ENCODE results near the gene PRR22.
"Not testable (repeated sequence)": the region's sequence is repeated elsewhere in the genome, so short reads cannot be mapped to it uniquely, and the experiment has no call there.

The PRR22 gene

DNA sequence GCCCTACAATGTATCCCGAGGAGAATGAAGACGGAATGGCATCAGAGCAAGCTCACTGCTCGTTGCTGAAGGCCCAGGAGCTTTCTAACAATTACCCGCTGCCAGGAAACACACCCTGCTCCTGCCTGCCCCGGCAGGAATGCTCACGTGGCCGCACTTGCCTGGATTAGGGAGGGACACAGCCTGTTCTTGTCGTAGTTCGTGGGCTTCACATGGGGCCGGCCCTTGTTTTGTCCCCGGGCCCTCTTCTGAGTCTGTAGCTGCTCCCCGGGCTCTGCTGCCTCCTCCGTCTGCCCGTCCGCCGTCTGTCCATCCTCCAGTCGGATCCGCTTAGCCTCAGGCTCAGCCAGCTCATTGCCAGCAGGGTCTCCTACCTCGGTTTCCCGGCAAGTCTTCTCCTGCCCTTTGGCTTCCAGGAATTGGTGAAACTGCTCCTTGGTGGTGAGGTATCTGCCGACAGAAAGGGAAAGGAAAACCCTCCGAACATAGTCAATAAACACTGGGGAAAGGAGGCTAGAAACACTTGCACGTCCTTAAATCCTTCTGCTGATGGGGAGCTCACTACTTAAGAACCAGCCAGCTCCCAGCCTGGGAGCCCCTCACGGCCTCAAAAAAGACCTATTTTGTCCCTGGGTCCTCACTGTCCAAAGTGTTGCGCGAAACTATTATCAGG, 5.5 kb upstream of the PRR22 start:
- no peak for DNase-seq

- DNase-seq = no peak
These were observed 4.8 kb upstream of the PRR22 start for GRCh38 chr19:5789351-5789761.

- no peak for DNase-seq
These were observed 3.9 kb upstream of the PRR22 start for GRCh38 chr19:5788422-5788821.

- no peak for DNase-seq
These were observed 3.0 kb upstream of the PRR22 start for GRCh38 chr19:5787409-5788182.

DNA sequence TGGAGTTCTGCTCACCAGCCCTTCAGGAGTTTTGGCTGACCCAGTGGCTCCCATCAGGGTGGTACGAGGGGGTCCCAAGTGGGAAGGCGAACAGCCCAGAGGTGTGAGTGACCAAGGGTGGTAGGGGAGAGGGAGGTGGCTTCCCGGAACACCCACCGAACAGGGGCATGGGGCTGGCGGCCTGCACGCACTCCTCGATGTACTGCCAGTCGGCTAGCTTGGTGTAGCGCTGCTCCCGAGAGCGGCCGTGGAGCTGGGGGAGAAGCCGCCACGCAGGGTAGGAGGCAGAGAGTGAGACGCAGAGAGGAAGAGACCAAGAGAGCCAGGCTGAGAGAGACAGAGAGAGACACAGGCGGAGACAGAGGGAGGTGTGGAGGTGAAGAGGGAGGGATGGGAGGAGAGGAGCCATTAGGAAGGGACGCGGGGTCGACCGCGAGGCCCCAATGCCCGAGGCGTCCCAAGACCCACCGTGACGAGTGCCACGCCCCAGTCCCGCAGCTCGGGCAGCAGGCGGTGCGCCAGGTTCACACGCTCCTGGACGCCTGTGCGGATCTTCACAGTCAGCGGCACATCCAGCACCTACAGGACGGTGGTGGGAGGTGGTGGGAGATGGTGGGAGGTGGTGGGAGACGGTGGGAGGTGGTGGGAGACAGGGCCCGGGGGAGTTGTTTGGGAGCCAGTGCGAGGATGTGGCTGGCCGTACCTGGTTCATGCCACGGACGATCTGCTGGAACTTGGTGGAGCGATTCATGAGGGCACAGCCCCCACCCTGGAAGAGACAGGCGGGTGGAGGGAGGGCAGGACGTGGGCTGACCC, 2.3 kb upstream of the PRR22 start:
- DNase-seq = no peak

DNA sequence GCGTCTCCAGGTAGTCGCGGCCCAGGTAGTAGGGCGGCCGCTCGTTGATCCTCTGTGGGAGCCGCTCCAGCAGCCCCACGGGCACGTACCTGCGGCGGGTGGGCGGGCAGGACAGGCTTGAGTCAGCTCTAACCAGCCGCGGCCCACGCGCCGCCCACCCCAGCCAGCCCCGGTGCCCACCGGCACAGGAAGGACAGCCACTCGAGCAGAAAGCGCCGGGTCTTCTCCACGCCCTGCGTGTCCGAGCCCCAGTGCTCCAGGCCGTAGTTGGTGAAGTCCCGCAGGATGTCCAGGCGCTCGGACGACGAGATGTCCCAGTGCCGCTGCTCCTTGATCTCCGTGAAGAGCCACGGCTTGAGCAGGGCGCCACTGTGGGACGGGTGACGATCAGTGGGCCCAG, 877 bp upstream of the PRR22 start:
- no peak for DNase-seq

DNA sequence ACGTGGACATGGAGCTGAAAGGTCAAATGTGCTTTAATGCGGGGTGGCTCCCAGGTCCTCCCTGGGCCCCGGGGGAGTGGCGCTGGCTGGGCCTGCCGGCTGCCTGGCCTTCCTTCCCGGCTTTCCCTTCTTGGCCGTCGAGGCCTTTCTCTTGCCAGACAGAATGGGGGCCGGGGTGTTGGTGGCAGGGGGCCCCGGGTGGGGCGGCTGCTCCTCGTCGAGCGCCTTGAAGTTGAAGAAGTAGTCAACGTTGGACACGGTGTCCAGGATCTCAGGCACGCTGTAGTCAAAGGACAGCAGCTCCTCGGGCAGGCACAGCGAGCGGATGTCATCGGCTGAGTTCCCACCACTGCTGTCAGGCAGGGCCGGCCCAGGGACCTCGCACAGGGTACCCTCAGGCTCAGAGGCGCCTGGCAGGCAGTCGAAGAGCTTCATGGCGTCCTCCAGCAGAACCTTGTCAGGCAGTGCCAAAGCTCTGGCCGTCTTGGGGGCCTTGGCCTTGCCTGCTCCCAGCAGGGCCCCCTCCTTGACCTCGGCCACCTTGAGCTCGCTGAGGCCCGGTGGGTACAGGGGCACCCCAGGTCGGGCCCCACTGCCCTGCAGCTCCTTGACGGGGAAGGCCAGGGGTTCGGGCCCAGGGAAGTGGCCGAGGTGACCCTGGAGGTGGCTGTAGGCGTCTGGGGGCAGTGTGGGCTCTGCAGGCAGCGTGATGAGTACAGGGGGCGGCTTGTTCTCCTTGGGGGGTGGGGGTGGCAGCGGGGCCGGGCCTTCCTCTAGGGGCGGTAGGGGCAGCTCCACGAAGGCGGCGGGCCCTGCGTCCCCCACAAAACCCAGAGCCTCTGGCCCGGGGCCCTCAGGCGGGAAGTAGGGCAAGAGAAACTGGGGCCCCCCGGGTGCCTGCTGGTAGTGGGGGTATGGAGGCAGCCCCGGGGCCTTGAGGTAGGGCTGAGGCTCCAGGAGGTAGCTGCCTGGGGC, 1.3 kb downstream of the PRR22 start:
- no peak for DNase-seq

DNA sequence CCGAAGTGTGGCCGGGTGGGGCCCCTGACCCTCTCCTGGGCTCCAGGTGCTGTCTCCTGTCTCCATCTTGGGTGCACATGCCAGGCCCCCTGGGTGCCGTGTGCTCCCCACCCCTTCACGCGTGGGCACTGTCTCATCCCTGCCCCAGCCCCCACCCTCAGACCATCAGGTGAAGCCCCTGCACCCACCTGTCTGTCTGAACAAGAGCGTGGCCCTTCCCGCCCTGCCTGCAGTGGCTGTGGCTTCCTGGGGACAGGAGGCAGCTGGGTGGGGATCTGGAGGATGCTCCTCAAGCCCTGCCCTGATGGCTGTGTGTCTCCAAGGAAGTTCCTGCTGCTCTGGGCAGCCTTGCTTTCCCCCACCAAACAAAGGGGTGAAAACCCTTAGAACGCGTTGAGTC, 2.2 kb downstream of the PRR22 start:
- no peak for DNase-seq

- DNase-seq = not testable (repeated sequence)
These were observed 3.6 kb downstream of the PRR22 start for GRCh38 chr19:5780916-5781315.

GRCh38 chr19:5778402-5778801, 6.1 kb downstream of the PRR22 start:
- DNase-seq = no peak

GRCh38 chr19:5775668-5776309, 8.8 kb downstream of the PRR22 start:
- DNase-seq = no peak

- DNase-seq = no peak
These were observed 9.6 kb downstream of the PRR22 start for GRCh38 chr19:5774921-5775320.

- no peak for DNase-seq
These were observed 11.3 kb downstream of the PRR22 start for GRCh38 chr19:5773276-5773675.

DNA sequence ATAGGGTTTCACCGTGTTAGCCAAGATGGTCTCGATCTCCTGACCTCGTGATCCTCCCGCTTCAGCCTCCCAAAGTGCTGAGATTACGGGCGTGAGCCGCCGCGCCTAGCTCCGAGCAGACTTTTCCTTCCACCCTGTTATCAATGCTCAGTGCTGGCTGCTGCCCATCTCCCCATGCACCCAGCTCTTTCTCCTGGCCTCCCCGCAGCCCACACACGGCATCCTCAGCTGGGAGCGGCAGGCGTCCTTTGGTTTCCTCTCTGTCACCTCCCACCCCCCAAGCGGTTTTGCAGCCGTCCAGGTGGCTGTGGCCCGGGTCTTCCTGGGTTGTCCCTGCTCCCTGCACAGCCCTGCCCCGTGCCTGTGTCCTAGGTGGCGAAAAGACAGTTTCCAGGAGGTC, 12.1 kb downstream of the PRR22 start:
- no peak for DNase-seq

DNA sequence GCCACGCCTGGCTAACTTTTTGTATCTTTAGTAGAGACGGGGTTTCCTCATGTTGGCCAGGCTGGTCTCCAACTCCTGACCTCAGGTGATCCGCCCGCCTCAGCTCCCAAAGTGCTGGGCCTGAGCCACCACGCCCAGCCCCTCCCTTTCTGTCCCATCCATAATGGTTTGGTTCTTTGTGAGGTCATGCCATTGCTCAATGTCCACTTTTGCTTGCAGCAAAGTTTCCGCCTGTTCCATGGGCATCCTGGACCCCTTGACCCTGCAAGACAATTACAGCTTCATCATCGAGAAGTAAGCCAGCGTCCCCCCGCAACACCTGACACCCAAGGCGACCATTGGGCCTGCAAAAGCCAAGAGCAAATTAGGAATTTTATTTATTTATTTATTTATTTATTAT, 16.6 kb downstream of the PRR22 start:
- no peak for DNase-seq

DNA sequence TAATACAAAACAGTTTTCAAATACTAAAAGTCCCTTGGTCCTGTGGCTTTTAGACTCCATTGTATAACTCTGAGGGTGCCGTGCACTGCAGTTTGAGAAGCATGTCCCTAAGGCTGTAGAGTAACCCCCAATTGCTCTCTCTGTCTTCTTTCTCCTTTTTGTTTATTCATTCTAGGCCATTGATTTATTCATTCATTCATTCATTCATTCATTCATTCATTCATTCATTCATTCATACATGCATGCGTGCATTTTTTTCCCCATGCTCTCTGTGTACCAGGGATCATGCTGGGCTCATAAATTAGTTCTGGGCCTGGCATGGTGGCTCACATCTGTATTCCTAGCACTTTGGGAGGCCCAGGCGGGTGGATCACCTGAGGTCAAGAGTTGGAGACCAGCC, 19.3 kb downstream of the PRR22 start:
- DNase-seq = no peak

GRCh38 chr19:5762608-5763217, 21.8 kb downstream of the PRR22 start:
- no peak for DNase-seq

- no peak for DNase-seq
These were observed 30.8 kb downstream of the PRR22 start for GRCh38 chr19:5753743-5754142.

DNA sequence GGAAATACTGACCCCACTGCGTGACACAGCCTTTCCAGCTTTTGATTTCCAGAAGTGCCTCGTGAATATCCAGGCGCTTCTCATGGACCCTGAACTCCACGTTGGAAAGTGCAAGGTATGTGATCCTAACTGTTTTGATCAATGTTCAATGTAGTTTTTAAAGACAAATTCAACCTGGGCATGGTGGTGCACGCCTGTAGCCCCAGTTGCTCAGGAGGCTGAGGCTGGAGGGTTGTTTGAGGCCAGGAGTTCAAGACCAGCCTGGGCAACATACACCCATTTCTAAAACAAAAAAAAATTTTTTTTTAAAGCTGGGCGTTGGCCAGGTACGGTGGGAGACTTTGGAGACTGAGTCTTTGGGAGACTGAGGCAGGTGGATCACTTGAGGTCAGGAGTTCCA, 32.8 kb downstream of the PRR22 start:
- no peak for DNase-seq

GRCh38 chr19:5749505-5749904, 35.0 kb downstream of the PRR22 start:
- no peak for DNase-seq

- not testable (repeated sequence) for DNase-seq
These were observed 35.6 kb downstream of the PRR22 start for GRCh38 chr19:5748920-5749319.

DNA sequence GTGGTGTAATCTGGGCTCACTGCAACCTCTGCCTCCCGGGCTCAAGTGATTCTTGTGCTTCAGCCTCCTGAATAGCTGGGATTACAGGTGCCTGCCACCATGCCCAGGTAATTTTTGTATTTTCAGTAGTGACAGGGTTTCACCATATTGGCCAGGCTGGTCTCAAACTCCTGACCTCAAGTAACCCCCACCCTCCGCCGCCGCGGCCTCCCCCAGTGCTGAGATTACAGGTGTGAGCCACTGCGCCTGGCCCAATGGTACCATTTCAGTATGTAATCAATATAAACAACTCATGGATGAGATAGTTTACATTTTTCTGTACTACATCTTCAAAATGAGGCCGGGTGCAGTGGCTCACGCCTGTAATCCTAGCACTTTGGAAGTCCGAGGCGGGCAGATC, 39.5 kb downstream of the PRR22 start:
- not testable (repeated sequence) for DNase-seq

All from DMS153 (cell line).